Right atrium auricular region (tissue), 2 donors: ENCODE data around the gene CLMP. TPM values are rescaled to one million over a fixed set of nuclear protein-coding genes. Genes with fewer than 3 reads are reported as not detected.

Source experiments
- DNase-seq: peaks from one replicate; pipeline ENCODE4 v3.0.0-alpha.2; 2019; ENCODE audit warnings: low spot score
- H3K27ac ChIP-seq, 2 donors: fragments of 200-600 bp; sonication (generic); 1 replicate in 1 of 2; 2 replicates in 1 of 2; pipeline ENCODE4 v1.5.1; 2016 to 2019
- H3K27me3 ChIP-seq, 2 donors: fragments of 200-600 bp; sonication (generic); one replicate each; pipeline versions ENCODE4 v1.5.1 to v1.6.0; 2017 to 2019
- H3K36me3 ChIP-seq: fragments of 200-600 bp; sonication (generic); one replicate; pipeline ENCODE4 v1.5.1; 2016
- H3K4me1 ChIP-seq, 2 donors: fragments of 200-600 bp; sonication (generic); one replicate each; pipeline versions ENCODE4 v1.5.1 to v1.6.0; 2017 to 2019
- H3K4me3 ChIP-seq, 2 donors: fragments of 200-600 bp; sonication (generic); 1 replicate in 1 of 2; 2 replicates in 1 of 2; pipeline ENCODE4 v1.5.1; 2017 to 2019; ENCODE audit warnings: mild to moderate bottlenecking in 1 of 2, moderate library complexity in 1 of 2
- H3K9me3 ChIP-seq, 2 donors: fragments of 200-600 bp; sonication (generic); one replicate each; pipeline ENCODE4 v1.5.1; 2019
- CTCF ChIP-seq, 2 donors: fragments of 200-600 bp; sonication (generic); IDR thresholded peaks; one replicate each; pipeline ENCODE4 v1.5.1; 2019; ENCODE audit warnings: antibody characterized with exemption in 2 of 2
- total RNA-seq, 2 donors: library from RNA; depleted of rRNA; stranded (reverse); fragments of >200 nt; gene quantifications; one replicate each; pipeline ENCODE4 v1.1.0, GENCODE V29; 2016

The CLMP gene
- total RNA-seq, 2 donors from 2014 or later, result 8.4 to 34.3 TPM

DNA sequence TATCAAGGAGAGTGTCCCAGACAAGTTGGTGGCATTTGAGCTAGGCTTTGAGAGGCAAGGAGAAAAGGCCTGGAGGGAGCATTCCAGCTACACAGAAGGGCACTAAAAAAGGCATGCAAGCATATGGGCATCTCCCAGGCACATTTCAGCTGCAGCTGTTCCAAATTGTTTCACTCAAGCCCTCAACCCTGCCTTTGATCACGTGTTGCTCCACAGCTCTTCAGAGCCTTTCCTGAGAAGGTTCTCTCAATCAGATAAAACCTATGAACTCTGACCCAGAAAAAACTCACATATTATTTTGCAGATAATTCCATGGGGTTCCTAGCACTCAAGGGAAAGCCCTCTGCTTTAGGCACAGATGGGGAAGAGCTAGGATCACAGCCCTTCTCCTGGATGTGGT lies 108.7 kb downstream of the CLMP start:
- Histone ChIP-seq H3K4me1 (peaks cover 0 to 11% of the 10 kb centered on the region in 2 donors), H3K27ac (no peak overlapping the region), H3K36me3 (no peaks in the 10 kb centered on the region), H3K4me3 (no peak overlapping the region), H3K27me3 (no peaks in the 10 kb centered on the region), H3K9me3 (no peaks in the 10 kb centered on the region)
- DNase-seq, result no peak
- TF ChIP-seq CTCF (IDR thresholded peaks at IDR 0.05), result no peak

- Histone ChIP-seq H3K4me3 (no peak overlapping the region), H3K9me3 (no peaks in the 10 kb centered on the region), H3K36me3 (no peaks in the 10 kb centered on the region), H3K27me3 (no peaks in the 10 kb centered on the region), H3K4me1 (peaks cover 0 to 11% of the 10 kb centered on the region in 2 donors), H3K27ac (no peak overlapping the region)
- no peak for DNase-seq
- TF ChIP-seq CTCF (IDR thresholded peaks at IDR 0.05), result no peak
These were observed 109.6 kb downstream of the CLMP start for GRCh38 chr11:123085497-123085896.

DNA sequence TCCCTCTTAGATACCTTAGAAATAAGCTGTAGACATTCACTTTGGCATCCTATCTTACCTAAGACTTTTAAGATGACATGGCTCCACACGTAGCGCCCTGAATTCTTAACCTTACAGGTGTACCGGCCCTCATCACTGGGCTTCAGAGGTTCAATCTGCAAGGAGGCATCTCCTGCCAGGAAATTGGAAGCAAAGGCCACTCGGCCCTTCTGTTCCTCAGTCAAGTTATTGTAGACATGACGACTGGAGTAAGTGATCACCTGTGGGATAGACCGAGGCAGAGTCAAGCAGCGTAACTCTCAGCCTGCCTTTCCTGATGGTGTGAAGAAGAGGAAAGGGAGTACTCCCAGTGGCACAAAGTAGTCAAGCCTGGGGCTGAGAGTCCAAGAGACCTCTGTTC lies 110.6 kb downstream of the CLMP start:
- no peak overlapping the region for H3K27ac ChIP-seq

GRCh38 chr11:123083623-123084029 lies 111.4 kb downstream of the CLMP start:
- no peak for TF ChIP-seq CTCF (IDR thresholded peaks at IDR 0.05)
- no peaks in the 10 kb centered on the region for H3K27me3 ChIP-seq
- H3K36me3 ChIP-seq, result no peaks in the 10 kb centered on the region
- H3K4me1 ChIP-seq, result peaks cover 0 to 11% of the 10 kb centered on the region in 2 donors
- DNase-seq, result peak; percentile 94
- H3K9me3 ChIP-seq, result no peaks in the 10 kb centered on the region
- H3K27ac ChIP-seq, result peak overlapping the region; percentile 6 to 59
- H3K4me3 ChIP-seq, result no peak overlapping the region

More for the DNA sequence above, 110.6 kb downstream of the CLMP start:
- no peaks in the 10 kb centered on the region for H3K27me3 ChIP-seq
- DNase-seq, result peak; percentile 26
- H3K4me3 ChIP-seq, result no peak overlapping the region
- H3K36me3 ChIP-seq, result no peaks in the 10 kb centered on the region
- H3K9me3 ChIP-seq, result no peaks in the 10 kb centered on the region
- H3K4me1 ChIP-seq, result peaks cover 0 to 11% of the 10 kb centered on the region in 2 donors
- TF ChIP-seq CTCF (IDR thresholded peaks at IDR 0.05), result no peak

DNA sequence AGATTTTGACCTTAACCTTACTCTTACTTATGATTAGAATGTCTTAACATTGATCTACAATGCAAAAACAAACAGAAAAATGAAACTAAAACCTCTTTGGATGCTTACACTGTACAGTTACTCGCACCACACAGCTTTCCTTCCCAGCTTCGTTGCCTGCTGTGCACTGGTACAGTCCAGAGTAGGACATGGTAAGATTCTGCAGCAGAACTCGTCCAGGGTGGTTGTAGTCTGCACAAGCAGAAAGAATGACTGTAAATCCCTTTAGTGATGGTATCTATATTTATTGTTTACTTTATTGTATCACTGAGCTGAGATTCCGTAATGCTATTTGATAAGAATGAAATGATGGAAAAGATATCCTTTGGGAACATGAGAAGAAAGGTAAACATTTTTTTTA lies 112.1 kb downstream of the CLMP start:
- H3K27me3 ChIP-seq, result no peaks in the 10 kb centered on the region
- DNase-seq, result peak; percentile 26
- no peaks in the 10 kb centered on the region for H3K36me3 ChIP-seq
- H3K27ac ChIP-seq, result peak overlapping the region; percentile 6 to 59
- no peaks in the 10 kb centered on the region for H3K9me3 ChIP-seq
- H3K4me3 ChIP-seq, result no peak overlapping the region
- H3K4me1 ChIP-seq, result peaks cover 0 to 11% of the 10 kb centered on the region in 2 donors
- no peak for TF ChIP-seq CTCF (IDR thresholded peaks at IDR 0.05)

GRCh38 chr11:123080015-123080414 lies 115.0 kb downstream of the CLMP start:
- peaks cover 0 to 11% of the 10 kb centered on the region in 2 donors for H3K4me1 ChIP-seq
- no peaks in the 10 kb centered on the region for H3K27me3 ChIP-seq
- H3K27ac ChIP-seq, result no peak overlapping the region
- TF ChIP-seq CTCF (IDR thresholded peaks at IDR 0.05), result no peak
- H3K36me3 ChIP-seq, result no peaks in the 10 kb centered on the region
- H3K9me3 ChIP-seq, result no peaks in the 10 kb centered on the region
- DNase-seq, result peak; percentile 5
- H3K4me3 ChIP-seq, result no peak overlapping the region
